ENCODE results near the gene USP34.

The USP34 gene

GRCh38 chr2:61470965-61471904 lies at the start of gene USP34:
Gene USP34 (minus strand): TSS chr2:61471087. CDS start chr2:61470692, 395 bp downstream.
- peak; percentile 99 for DNase-seq
- H3K27ac ChIP-seq, result peak within 1 kb of the TSS; percentile 98
- peaks cover 34% of the 10 kb centered on the region for H3K36me3 ChIP-seq
- no peak for TF ChIP-seq CTCF (IDR thresholded peaks at IDR 0.05; ENCODE audit: low read depth, low read length)
- peak within 1 kb of the TSS; percentile 93 for H3K4me3 ChIP-seq (ENCODE audit: low read depth, low read length)
- H3K27me3 ChIP-seq (ENCODE audit: insufficient read depth, low read depth, severe bottlenecking), result no peaks in the 10 kb centered on the region
- H3K9me3 ChIP-seq (ENCODE audit: severe bottlenecking), result no peaks in the 10 kb centered on the region

GRCh38 chr2:61520261-61520660 lies 49.4 kb upstream of the USP34 start:
- H3K27ac ChIP-seq, result no peak overlapping the region; the same call in 1 of the 2 replicates
- TF ChIP-seq CTCF (IDR thresholded peaks at IDR 0.05; ENCODE audit: low read depth, low read length), result no peak
- H3K36me3 ChIP-seq, result peaks cover 96% of the 10 kb centered on the region

GRCh38 chr2:61512768-61513398 lies 42.0 kb upstream of the USP34 start:
- Histone ChIP-seq H3K36me3 (peaks cover 99% of the 10 kb centered on the region), H3K9me3 (ENCODE audit: severe bottlenecking) (no peaks in the 10 kb centered on the region), H3K27ac (no peak overlapping the region), H3K4me3 (ENCODE audit: low read depth, low read length) (no peak overlapping the region), H3K27me3 (ENCODE audit: insufficient read depth, low read depth, severe bottlenecking) (no peaks in the 10 kb centered on the region)
- TF ChIP-seq CTCF (IDR thresholded peaks at IDR 0.05; ENCODE audit: low read depth, low read length), result no peak
- DNase-seq, result no peak

More at GRCh38 chr2:61520261-61520660, 49.4 kb upstream of the USP34 start:
- Histone ChIP-seq H3K4me3 (ENCODE audit: low read depth, low read length) (no peak overlapping the region), H3K27me3 (ENCODE audit: insufficient read depth, low read depth, severe bottlenecking) (no peaks in the 10 kb centered on the region), H3K9me3 (ENCODE audit: severe bottlenecking) (no peaks in the 10 kb centered on the region)
- DNase-seq, result no peak

- Histone ChIP-seq H3K27me3 (ENCODE audit: insufficient read depth, low read depth, severe bottlenecking) (no peaks in the 10 kb centered on the region), H3K27ac (no peak overlapping the region), H3K36me3 (peaks cover 97% of the 10 kb centered on the region), H3K9me3 (ENCODE audit: severe bottlenecking) (no peaks in the 10 kb centered on the region), H3K4me3 (ENCODE audit: low read depth, low read length) (no peak overlapping the region)
- DNase-seq, result no peak
- no peak for TF ChIP-seq CTCF (IDR thresholded peaks at IDR 0.05; ENCODE audit: low read depth, low read length)
Observed at GRCh38 chr2:61510674-61511671, 40.1 kb upstream of the USP34 start.

- no peak for DNase-seq
- peaks cover 97% of the 10 kb centered on the region for H3K36me3 ChIP-seq
Observed at GRCh38 chr2:61504949-61505348, 34.1 kb upstream of the USP34 start.

More at GRCh38 chr2:61504949-61505348, 34.1 kb upstream of the USP34 start:
- Histone ChIP-seq H3K27me3 (ENCODE audit: insufficient read depth, low read depth, severe bottlenecking) (no peaks in the 10 kb centered on the region), H3K4me3 (ENCODE audit: low read depth, low read length) (no peak overlapping the region), H3K9me3 (ENCODE audit: severe bottlenecking) (no peaks in the 10 kb centered on the region), H3K27ac (no peak overlapping the region)
- no peak for TF ChIP-seq CTCF (IDR thresholded peaks at IDR 0.05; ENCODE audit: low read depth, low read length)
